Activated CD8-positive, alpha-beta T cell treated with anti-CD3 and anti-CD28 coated beads, Interleukin-2, amount 10 ng/mL, durations not matched to agents 7 days and 5 days (primary cell): ENCODE data around the gene TERF2IP. TPM values are rescaled to one million over a fixed set of nuclear protein-coding genes. Genes with fewer than 3 reads are reported as not detected.

ENCODE experiments used
- ATAC-seq: fragments of 150-1000 bp; cut with Tn5 transposase; one replicate; pipeline ENCODE4 v1.10.0; 2021; ENCODE audit warnings: moderate library complexity
- CTCF ChIA-PET: fragments of 350-600 bp; sonication (Branson Sonifier 250); formaldehyde crosslinking; loops from one replicate; lab custom pipeline; 2021; ENCODE audit warnings: antibody characterized with exemption; lab: Charles Lee
- POLR2A ChIA-PET: fragments of 350-600 bp; sonication (Branson Sonifier 250); formaldehyde crosslinking; loops from one replicate; lab custom pipeline; 2021; ENCODE audit warnings: antibody characterized with exemption; lab: Charles Lee
- DNase-seq: peaks from one replicate; pipeline ENCODE4 v3.0.0-alpha.2; 2020
- H3K27ac Mint-ChIP-seq: one replicate; pipeline ENCODE4 v1.8.0; 2021; ENCODE audit warnings: mild to moderate bottlenecking, mixed read lengths
- H3K27me3 Mint-ChIP-seq: one replicate; pipeline ENCODE4 v1.8.0; 2021; ENCODE audit warnings: low read depth, mixed read lengths
- H3K36me3 Mint-ChIP-seq: one replicate; pipeline ENCODE4 v1.8.0; 2021; ENCODE audit warnings: low read depth, mixed read lengths
- H3K4me1 Mint-ChIP-seq: one replicate; pipeline ENCODE4 v1.8.0; 2021; ENCODE audit warnings: low read depth, mixed read lengths
- H3K4me3 Mint-ChIP-seq: one replicate; pipeline ENCODE4 v1.8.0; 2021; ENCODE audit warnings: mild to moderate bottlenecking, mixed read lengths
- H3K9me3 Mint-ChIP-seq: one replicate; pipeline ENCODE4 v1.8.0; 2022; ENCODE audit warnings: mixed read lengths; ENCODE audit not compliant: insufficient read depth
- total RNA-seq, 2 experiments: library from RNA; stranded (reverse); gene quantifications; one replicate each; pipeline ENCODE4 v1.2.3, GENCODE V29; 2021

TERF2IP gene
- total RNA-seq, 2 experiments from 2014 or later, result 61.4 to 63.2 TPM

GRCh38 chr16:75635036-75635435 lies 12.5 kb upstream of the TERF2IP start:
- Mint-ChIP-seq H3K4me3 (no peak overlapping the region), H3K4me1 (peaks cover 11% of the 10 kb centered on the region), H3K27me3 (no peaks in the 10 kb centered on the region), H3K36me3 (peaks cover 74% of the 10 kb centered on the region), H3K9me3 (no peaks in the 10 kb centered on the region), H3K27ac (no peak overlapping the region)
- CTCF ChIA-PET, result interaction anchor here (1.0 kb wide), 1 partner anchor 118 kb away, joined by 4 read pairs; no protein-coding TSS in a partner anchor
- ATAC-seq (no peak), DNase-seq (no peak)
- POLR2A ChIA-PET, result interaction anchor here (1.8 kb wide), 1 partner anchor 12 kb away, joined by 8 read pairs; the partner anchor contains the start of gene ADAT1

GRCh38 chr16:75640598-75640997 lies 7.0 kb upstream of the TERF2IP start:
- DNase-seq (no peak), ATAC-seq (no peak)
- H3K27ac Mint-ChIP-seq, result no peak overlapping the region
- ChIA-PET POLR2A (interaction anchor here (0.6 kb wide), 1 partner anchor 175 kb away, joined by 3 read pairs; no protein-coding TSS in a partner anchor), CTCF (interaction anchor here (1.3 to 1.8 kb wide), 3 partner anchors 8 to 17 kb away, joined by 3 to 6 read pairs (median 4); partner anchors contain the start of gene ADAT1)
- H3K4me1 Mint-ChIP-seq, result peaks cover 32% of the 10 kb centered on the region
- H3K9me3 Mint-ChIP-seq, result no peaks in the 10 kb centered on the region
- H3K27me3 Mint-ChIP-seq, result no peaks in the 10 kb centered on the region
- H3K4me3 Mint-ChIP-seq, result no peak overlapping the region
- H3K36me3 Mint-ChIP-seq, result peaks cover 79% of the 10 kb centered on the region

- Mint-ChIP-seq H3K9me3 (no peaks in the 10 kb centered on the region), H3K4me1 (peaks cover 43% of the 10 kb centered on the region), H3K4me3 (peak overlapping the region; percentile 64), H3K27me3 (no peaks in the 10 kb centered on the region), H3K27ac (peak overlapping the region; percentile 70), H3K36me3 (peaks cover 69% of the 10 kb centered on the region)
- CTCF ChIA-PET, result interaction anchor here (1.8 kb wide), 2 partner anchors 23 to 119 kb away, joined by 4 to 9 read pairs; no protein-coding TSS in a partner anchor
- no peak for DNase-seq
- ATAC-seq, result no peak
- POLR2A ChIA-PET, result interaction anchor here (0.7 to 1.4 kb wide), 3 partner anchors 12 to 180 kb away, joined by 3 to 5 read pairs (median 3); partner anchors contain the start of gene ADAT1
These were observed 3.1 kb upstream of the TERF2IP start for GRCh38 chr16:75644240-75645012.

GRCh38 chr16:75647112-75647491 lies 471 bp upstream of the TERF2IP start:
- H3K4me1 Mint-ChIP-seq, result peaks cover 61% of the 10 kb centered on the region
- ChIA-PET CTCF (interaction anchor here (0.7 to 3.5 kb wide), 11 partner anchors 9 to 663 kb away, joined by 3 to 25 read pairs (median 3); partner anchors contain the start of genes ADAT1, TMEM170A, TMEM231 and WDR59), POLR2A (interaction anchor here (0.6 to 5.6 kb wide), 21 partner anchors 9 to 1544 kb away, joined by 3 to 88 read pairs (median 6); partner anchors contain the start of genes ADAT1, CFDP1, GABARAPL2 and MON1B)
- H3K27ac Mint-ChIP-seq, result peak overlapping the region; percentile 97
- no peak for DNase-seq
- H3K27me3 Mint-ChIP-seq, result no peaks in the 10 kb centered on the region
- H3K36me3 Mint-ChIP-seq, result peaks cover 58% of the 10 kb centered on the region
- no peaks in the 10 kb centered on the region for H3K9me3 Mint-ChIP-seq
- H3K4me3 Mint-ChIP-seq, result peak overlapping the region; percentile 98
- ATAC-seq, result peak; percentile 26

DNA sequence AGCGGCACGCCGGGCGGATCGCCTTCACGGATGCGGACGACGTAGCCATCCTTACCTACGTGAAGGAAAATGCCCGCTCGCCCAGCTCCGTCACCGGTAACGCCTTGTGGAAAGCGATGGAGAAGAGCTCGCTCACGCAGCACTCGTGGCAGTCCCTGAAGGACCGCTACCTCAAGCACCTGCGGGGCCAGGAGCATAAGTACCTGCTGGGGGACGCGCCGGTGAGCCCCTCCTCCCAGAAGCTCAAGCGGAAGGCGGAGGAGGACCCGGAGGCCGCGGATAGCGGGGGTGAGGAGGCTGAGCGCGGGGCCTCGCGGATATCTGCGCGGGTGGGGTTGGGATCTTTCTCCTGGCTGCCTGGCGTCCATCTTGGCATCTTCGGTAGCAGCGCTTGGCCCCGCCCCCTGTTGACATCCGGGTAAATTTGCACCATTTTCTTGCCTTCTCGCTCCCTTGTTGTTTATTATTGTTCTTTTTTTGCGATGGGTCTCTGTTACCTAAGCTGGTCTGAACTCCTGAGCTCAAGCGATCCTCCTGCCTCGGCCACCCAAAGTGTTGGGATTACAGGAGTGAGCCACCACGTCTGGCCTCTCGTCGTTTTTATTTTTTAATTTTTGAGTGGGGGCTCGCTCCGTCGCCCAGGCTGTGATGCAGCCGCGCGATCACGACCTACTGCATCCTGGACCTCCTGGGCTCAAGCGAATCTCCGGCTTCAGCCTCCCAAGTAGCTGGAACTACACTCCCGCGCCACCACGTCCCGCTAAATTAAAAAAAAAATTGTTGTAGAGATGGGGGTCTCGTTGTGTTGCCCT lies 898 bp downstream of the TERF2IP start:
- no peaks in the 10 kb centered on the region for H3K27me3 Mint-ChIP-seq
- H3K9me3 Mint-ChIP-seq, result no peaks in the 10 kb centered on the region
- peaks cover 64% of the 10 kb centered on the region for H3K4me1 Mint-ChIP-seq
- POLR2A ChIA-PET, result interaction anchor here (0.6 to 5.6 kb wide), 24 partner anchors 8 to 1563 kb away, joined by 3 to 88 read pairs (median 4); partner anchors contain the start of genes ADAT1, CFDP1 and GABARAPL2
- H3K27ac Mint-ChIP-seq, result peak overlapping the region; percentile 96
- peak; percentile 91 for DNase-seq
- CTCF ChIA-PET, result interaction anchor here (0.6 to 3.5 kb wide), 11 partner anchors 11 to 1368 kb away, joined by 3 to 25 read pairs (median 3); partner anchors contain the start of genes ADAT1, TMEM170A, TMEM231 and ZNRF1
- H3K36me3 Mint-ChIP-seq, result peaks cover 53% of the 10 kb centered on the region
- H3K4me3 Mint-ChIP-seq, result peak overlapping the region; percentile 98
- ATAC-seq, result peak; percentile 36

DNA sequence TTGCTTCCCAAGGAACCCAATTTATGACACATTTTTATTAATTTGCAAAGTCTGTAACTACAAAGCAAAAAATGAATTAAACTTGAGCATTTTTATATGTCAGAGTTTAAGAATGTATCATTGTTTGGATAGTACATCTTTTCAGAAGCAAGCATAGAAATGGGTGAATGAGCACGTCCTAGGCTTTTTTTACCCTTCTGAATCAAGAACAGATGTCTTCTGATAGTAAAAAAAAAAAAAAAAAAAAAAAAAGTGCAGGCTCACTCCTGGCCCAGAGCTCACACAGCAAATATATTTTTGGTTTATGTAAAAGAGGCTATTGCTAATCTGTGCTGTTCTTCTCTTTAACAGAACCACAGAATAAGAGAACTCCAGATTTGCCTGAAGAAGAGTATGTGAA lies 6.3 kb downstream of the TERF2IP start:
- Mint-ChIP-seq H3K4me1 (peaks cover 38% of the 10 kb centered on the region), H3K9me3 (no peaks in the 10 kb centered on the region), H3K36me3 (peaks cover 65% of the 10 kb centered on the region), H3K27me3 (no peaks in the 10 kb centered on the region), H3K4me3 (no peak overlapping the region), H3K27ac (peak overlapping the region; percentile 58)
- DNase-seq (no peak), ATAC-seq (no peak)
- ChIA-PET POLR2A (no interaction called here), CTCF (no interaction called here)

DNA sequence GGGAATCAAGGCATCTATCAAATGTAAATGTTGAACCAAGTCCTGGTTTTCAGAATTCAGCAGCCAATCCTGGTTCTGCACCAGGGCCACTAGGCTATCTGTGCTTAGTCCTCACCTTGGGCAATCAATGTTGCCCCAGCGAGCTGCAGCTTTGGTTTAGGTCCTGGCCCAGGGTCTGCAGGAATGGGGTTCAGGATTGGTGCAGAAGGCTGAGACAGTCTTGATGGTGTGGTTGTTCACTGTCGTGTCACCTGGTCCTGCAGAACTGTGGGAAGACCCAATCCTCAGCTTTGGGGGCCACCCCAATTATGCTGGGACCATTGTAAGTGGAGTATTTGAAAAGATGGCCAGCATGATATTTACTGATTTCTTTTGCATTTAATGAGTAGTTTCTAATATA lies 10.6 kb downstream of the TERF2IP start:
- Mint-ChIP-seq H3K27me3 (no peaks in the 10 kb centered on the region), H3K4me1 (peaks cover 11% of the 10 kb centered on the region), H3K27ac (no peak overlapping the region), H3K36me3 (peaks cover 58% of the 10 kb centered on the region), H3K9me3 (no peaks in the 10 kb centered on the region), H3K4me3 (no peak overlapping the region)
- no peak for ATAC-seq
- CTCF ChIA-PET, result no interaction called here
- POLR2A ChIA-PET, result interaction anchor here (0.8 to 1.8 kb wide), 3 partner anchors 10 to 20 kb away, joined by 3 to 14 read pairs (median 3); partner anchors contain the start of genes KARS1 and TERF2IP
- DNase-seq, result no peak

DNA sequence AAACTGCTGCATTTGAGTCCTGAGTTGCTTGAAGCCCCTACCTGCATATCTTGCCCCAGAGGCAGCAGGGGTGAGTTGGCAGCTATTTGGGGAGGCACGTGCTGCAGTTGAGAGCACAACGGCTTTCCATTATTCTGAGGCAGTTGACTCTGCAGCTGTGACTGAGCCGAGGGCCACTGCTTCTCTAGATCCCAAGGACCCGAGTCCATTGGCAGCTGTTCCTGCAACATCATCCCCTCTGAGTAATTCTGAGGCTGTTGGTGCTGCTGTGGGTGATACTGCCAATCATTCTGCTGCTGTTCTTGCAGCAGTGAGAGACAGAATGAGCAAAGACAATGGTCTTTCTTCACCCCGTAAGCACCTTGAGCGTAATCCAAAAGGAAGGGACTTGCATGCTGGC lies 12.7 kb downstream of the TERF2IP start:
- Mint-ChIP-seq H3K4me3 (no peak overlapping the region), H3K9me3 (no peaks in the 10 kb centered on the region), H3K27ac (no peak overlapping the region), H3K4me1 (no peaks in the 10 kb centered on the region), H3K36me3 (peaks cover 41% of the 10 kb centered on the region), H3K27me3 (no peaks in the 10 kb centered on the region)
- no peak for DNase-seq
- ATAC-seq, result no peak
- ChIA-PET POLR2A (interaction anchor here (0.7 kb wide), 1 partner anchor 13 kb away, joined by 3 read pairs; the partner anchor contains the start of genes KARS1 and TERF2IP), CTCF (no interaction called here)

- no peak overlapping the region for H3K4me3 Mint-ChIP-seq
- H3K9me3 Mint-ChIP-seq, result no peaks in the 10 kb centered on the region
- no peak for DNase-seq
- no peak for ATAC-seq
- peaks cover 38% of the 10 kb centered on the region for H3K36me3 Mint-ChIP-seq
- CTCF ChIA-PET, result no interaction called here
- no peak overlapping the region for H3K27ac Mint-ChIP-seq
- POLR2A ChIA-PET, result no interaction called here
- no peaks in the 10 kb centered on the region for H3K4me1 Mint-ChIP-seq
- H3K27me3 Mint-ChIP-seq, result no peaks in the 10 kb centered on the region
These were observed 13.2 kb downstream of the TERF2IP start for GRCh38 chr16:75660726-75661302.

GRCh38 chr16:75667503-75667902 lies 19.9 kb downstream of the TERF2IP start:
- Mint-ChIP-seq H3K4me3 (no peak overlapping the region), H3K27me3 (no peaks in the 10 kb centered on the region), H3K27ac (no peak overlapping the region), H3K36me3 (no peaks in the 10 kb centered on the region), H3K9me3 (no peaks in the 10 kb centered on the region), H3K4me1 (no peaks in the 10 kb centered on the region)
- ChIA-PET POLR2A (no interaction called here), CTCF (no interaction called here)
- no peak for DNase-seq
- ATAC-seq, result no peak

DNA sequence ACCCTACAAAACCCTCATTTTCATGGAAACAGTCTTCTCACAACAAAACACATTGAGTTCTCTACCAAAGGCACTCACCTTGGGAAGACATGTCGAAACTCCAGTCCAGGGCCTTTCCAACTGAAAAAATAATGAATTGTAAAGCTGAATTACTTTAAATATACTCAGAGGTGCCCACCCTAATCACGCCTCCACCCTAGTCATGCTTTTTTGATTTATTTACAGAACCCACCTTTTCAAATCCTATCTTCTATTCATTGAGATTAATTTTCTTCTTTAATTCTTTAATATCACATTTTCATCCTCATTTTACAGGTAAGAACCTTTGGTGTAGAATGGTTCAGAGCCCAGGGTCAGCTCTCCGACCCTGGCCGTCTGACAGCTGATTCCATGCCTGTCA lies 29.3 kb downstream of the TERF2IP start, which contains the start of gene CPHXL2:
CPHXL2 (minus strand) TSS at position 101 of the 400 bp plus-strand sequence; CDS start at position 91, 10 bp downstream.
- no peak for ATAC-seq
- H3K9me3 Mint-ChIP-seq, result no peaks in the 10 kb centered on the region
- ChIA-PET CTCF (no interaction called here), POLR2A (no interaction called here)
- no peak within 1 kb of the TSS for H3K4me3 Mint-ChIP-seq
- DNase-seq, result no peak
- no peaks in the 10 kb centered on the region for H3K27me3 Mint-ChIP-seq
- no peak within 1 kb of the TSS for H3K27ac Mint-ChIP-seq
- no peaks in the 10 kb centered on the region for H3K36me3 Mint-ChIP-seq
- no peaks in the 10 kb centered on the region for H3K4me1 Mint-ChIP-seq
